ENCODE measurements around the gene ATF7. TPM values are rescaled to one million over a fixed set of nuclear protein-coding genes. Genes with fewer than 3 reads are reported as not detected.

ATF7 gene
- total and polyA plus RNA-seq, 2 of the 13 experiments (the other 11 are each of a cell fraction or from before 2014, with no cell fraction given): 9.6 to 16.2 TPM

DNA sequence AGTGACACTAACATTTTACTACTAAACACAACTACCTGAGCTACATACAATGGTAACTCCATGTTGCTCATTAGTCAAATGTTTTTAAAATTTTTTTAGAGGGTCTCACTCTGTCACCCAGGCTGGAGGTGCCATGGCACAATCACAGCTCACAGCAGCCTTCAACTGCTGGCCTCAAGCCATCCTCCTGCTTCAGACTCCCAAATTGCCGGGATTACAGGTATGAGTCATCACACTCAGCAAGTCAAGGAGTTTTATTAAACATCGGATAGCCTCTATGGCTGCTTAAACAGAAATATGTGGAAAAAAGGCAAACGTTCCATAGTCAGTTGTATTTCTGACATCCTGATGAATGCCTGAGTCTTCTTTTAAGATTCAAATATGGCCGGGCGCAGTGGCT is 107.8 kb downstream of the ATF7 start (continued):
- TF ChIP-seq ZNF563 (CRISPR knock-in tag; IDR thresholded peaks at IDR 0.05) (no peak), FOXK1 (CRISPR knock-in tag; IDR thresholded peaks at IDR 0.05; ENCODE audit: borderline replicate concordance, low read depth) (no peak), ZNF781 (CRISPR knock-in tag; IDR thresholded peaks at IDR 0.05; ENCODE audit: borderline replicate concordance, not compliant biosample characterization) (no peak), ZNF3 (CRISPR knock-in tag; IDR thresholded peaks at IDR 0.05) (no peak), ZKSCAN8 (CRISPR knock-in tag; IDR thresholded peaks at IDR 0.05; ENCODE audit: borderline replicate concordance) (no peak), GPN1 (CRISPR knock-in tag; IDR thresholded peaks at IDR 0.05; ENCODE audit: borderline replicate concordance) (no peak)

DNA sequence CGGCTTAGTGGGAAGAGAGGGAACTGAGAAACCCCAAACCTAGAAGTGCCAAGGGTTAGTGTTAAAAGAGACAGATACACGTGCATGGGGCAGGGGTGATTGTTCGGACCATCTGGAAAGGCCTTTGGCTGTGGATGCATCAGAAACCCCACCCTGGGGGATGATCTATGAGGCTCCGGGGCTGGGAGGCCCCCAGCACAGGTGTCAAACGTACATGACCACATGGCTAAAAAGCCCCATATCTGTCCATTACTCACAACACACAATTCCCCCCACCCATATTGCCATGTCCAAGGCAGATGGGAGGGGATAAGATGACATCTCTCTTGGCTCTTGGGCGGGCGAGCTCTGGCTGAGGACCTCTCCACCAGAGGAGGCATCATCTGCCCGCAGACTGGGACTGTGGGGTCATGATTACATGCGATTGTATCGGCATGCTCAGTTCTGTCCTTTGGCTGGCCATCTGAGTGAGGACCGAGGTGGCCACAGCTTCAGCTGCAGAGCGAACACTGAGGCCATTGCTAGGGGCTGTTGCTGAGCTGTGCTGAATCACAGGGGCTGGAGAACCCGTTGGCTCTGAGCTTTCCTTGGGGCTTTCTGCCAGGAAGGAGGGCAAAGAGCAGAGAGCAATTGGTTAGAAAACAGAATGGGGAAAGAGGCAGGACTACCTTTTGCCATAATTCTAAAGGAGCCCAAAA is 109.3 kb downstream of the ATF7 start:
- DNase-seq (ENCODE audit: low spot score) (no peak), FAIRE-seq (no peak), ATAC-seq (no peak)
- BruUV-seq (replicated peaks): no TSS peak
- Histone ChIP-seq H3K36me3 (replicated peaks in 1 of 2; ENCODE audit: control insufficient read depth in 1 of 2, insufficient read depth in 2 of 2, low read length in 2 of 2) (peaks cover 20 to 75% of the 10 kb centered on the region in 2 experiments), H3K4me3 (replicated peaks in 1 of 3; ENCODE audit: insufficient read depth in 1 of 3, low read depth in 2 of 3, low read length in 3 of 3) (no peak overlapping the region), H3K79me2 (ENCODE audit: insufficient read depth, low read length) (no peaks in the 10 kb centered on the region), H3K4me1 (ENCODE audit: insufficient read depth, low read length) (no peaks in the 10 kb centered on the region), H3K9ac (ENCODE audit: insufficient read depth, low read depth, low read length) (no peak overlapping the region), H4K20me1 (ENCODE audit: insufficient read depth, low read length) (no peaks in the 10 kb centered on the region), H3K4me2 (ENCODE audit: low read depth, low read length) (no peak overlapping the region), H2AFZ (ENCODE audit: low read length) (no peak overlapping the region), H3K9me3 (ENCODE audit: low read length) (no peaks in the 10 kb centered on the region), H3K27me3 (ENCODE audit: control insufficient read depth in 1 of 2, insufficient read depth in 2 of 2, low read length in 2 of 2) (no peaks in the 10 kb centered on the region), H3K27ac (ENCODE audit: extremely low read length, insufficient read depth, low read length) (no peak overlapping the region)
- TF ChIP-seq, protein P1, sequence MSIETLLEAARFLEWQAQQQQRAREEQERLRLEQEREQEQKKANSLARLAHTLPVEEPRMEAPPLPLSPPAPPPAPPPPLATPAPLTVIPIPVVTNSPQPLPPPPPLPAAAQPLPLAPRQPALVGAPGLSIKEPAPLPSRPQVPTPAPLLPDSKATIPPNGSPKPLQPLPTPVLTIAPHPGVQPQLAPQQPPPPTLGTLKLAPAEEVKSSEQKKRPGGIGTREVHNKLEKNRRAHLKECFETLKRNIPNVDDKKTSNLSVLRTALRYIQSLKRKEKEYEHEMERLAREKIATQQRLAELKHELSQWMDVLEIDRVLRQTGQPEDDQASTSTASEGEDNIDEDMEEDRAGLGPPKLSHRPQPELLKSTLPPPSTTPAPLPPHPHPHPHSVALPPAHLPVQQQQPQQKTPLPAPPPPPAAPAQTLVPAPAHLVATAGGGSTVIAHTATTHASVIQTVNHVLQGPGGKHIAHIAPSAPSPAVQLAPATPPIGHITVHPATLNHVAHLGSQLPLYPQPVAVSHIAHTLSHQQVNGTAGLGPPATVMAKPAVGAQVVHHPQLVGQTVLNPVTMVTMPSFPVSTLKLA (IDR thresholded peaks at IDR 0.05): peak; percentile 63
- TF ChIP-seq ZNF430 (CRISPR knock-in tag; IDR thresholded peaks at IDR 0.05): no peak
- ChIA-PET CTCF (ENCODE audit: low intra/inter-chr PET ratio, low total read pairs) (no interaction called here), POLR2A (interaction anchor here (1.9 kb wide), 1 partner anchor 16 kb away, joined by 6 read pairs; the partner anchor contains the start of gene TARBP2)
- in situ Hi-C loops (cut with HindIII; ENCODE audit: extremely low pct_ligation_motif_present, low pct_unique_long_range_greater_than_20kb) (no loop called here), intact Hi-C loops (cut with micrococcal nuclease; ENCODE audit: unreplicated experiment) (no loop called here)
- WGBS (ENCODE audit: low lambda C conversion rate): 93% methylated on average over 13 of the region's 13 CpGs

Data from HepG2 (cell line).